ENCODE data around the gene TRAPPC4.
"Not testable (repeated sequence)": the region's sequence is repeated elsewhere in the genome, so short reads cannot be mapped to it uniquely, and the experiment has no call there.

DNA sequence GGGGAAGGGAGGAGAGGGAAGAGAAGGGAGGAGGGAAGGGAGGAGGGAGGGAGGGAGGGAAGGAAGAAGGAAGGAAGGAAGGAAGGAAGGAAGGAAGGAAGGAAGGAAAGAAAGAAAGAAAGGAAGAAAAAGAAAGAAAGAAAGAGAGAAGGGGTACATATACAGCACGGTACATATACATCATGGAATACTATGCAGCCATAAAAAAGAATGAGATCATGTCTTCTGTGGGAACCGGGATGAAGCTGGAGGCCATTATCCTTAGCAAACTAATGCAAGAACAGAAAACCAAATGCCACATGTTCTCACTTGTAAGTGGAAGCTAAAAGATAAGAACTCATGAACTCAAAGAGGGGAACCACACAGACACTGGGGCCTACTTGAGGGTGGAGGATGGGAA, 49.1 kb upstream of the TRAPPC4 start:
- TF ChIP-seq, protein P1, sequence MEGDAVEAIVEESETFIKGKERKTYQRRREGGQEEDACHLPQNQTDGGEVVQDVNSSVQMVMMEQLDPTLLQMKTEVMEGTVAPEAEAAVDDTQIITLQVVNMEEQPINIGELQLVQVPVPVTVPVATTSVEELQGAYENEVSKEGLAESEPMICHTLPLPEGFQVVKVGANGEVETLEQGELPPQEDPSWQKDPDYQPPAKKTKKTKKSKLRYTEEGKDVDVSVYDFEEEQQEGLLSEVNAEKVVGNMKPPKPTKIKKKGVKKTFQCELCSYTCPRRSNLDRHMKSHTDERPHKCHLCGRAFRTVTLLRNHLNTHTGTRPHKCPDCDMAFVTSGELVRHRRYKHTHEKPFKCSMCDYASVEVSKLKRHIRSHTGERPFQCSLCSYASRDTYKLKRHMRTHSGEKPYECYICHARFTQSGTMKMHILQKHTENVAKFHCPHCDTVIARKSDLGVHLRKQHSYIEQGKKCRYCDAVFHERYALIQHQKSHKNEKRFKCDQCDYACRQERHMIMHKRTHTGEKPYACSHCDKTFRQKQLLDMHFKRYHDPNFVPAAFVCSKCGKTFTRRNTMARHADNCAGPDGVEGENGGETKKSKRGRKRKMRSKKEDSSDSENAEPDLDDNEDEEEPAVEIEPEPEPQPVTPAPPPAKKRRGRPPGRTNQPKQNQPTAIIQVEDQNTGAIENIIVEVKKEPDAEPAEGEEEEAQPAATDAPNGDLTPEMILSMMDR (conservative IDR thresholded peaks at IDR 0.05; ENCODE audit: low read depth, low read length): not testable (repeated sequence)
- not testable (repeated sequence) for TF ChIP-seq EZH2 (IDR thresholded peaks at IDR 0.05; ENCODE audit: borderline replicate concordance, low read depth, low read length, poor library complexity, severe bottlenecking)

Measured in A673 (cell line).